CD4-positive, CD25-positive, alpha-beta regulatory T cell (primary cell): ENCODE measurements around the gene SLC6A12. TPM values are rescaled to one million over a fixed set of nuclear protein-coding genes. Genes with fewer than 3 reads are reported as not detected.

Source experiments
- ATAC-seq, 2 donors: fragments of 150-1000 bp; cut with Tn5 transposase; one replicate each; pipeline ENCODE4 v1.10.0; 2021; ENCODE audit warnings: low read depth in 2 of 2, moderate number of reproducible peaks in 2 of 2, moderate library complexity in 1 of 2
- DNase-seq, 3 donors: peaks; one replicate each; pipeline versions ENCODE4 v3.0.0 to v3.0.0-alpha.2; 2012 to 2022; ENCODE audit warnings: mixed read lengths in 1 of 3
- H3K27ac ChIP-seq: one replicate; pipeline ENCODE4 v1.7.0; 2013; ENCODE audit warnings: mild to moderate bottlenecking, low read length; ENCODE audit not compliant: insufficient read depth, poor library complexity, severe bottlenecking
- H3K27me3 ChIP-seq: one replicate; pipeline ENCODE4 v1.7.0; 2013; ENCODE audit warnings: low read length; ENCODE audit not compliant: control insufficient read depth, insufficient read depth
- H3K36me3 ChIP-seq: one replicate; pipeline ENCODE4 v1.7.0; 2013; ENCODE audit warnings: mild to moderate bottlenecking, low read length, moderate library complexity; ENCODE audit not compliant: control insufficient read depth, insufficient read depth
- H3K4me1 ChIP-seq: 2 replicates; pipeline ENCODE4 v1.7.0; 2013; ENCODE audit warnings: mild to moderate bottlenecking, low read length; ENCODE audit not compliant: insufficient read depth, control insufficient read depth, poor library complexity, severe bottlenecking
- H3K4me3 ChIP-seq: one replicate; pipeline ENCODE4 v1.7.0; 2013; ENCODE audit warnings: low read depth, mild to moderate bottlenecking, low read length, moderate library complexity
- H3K9me3 ChIP-seq, 2 experiments: 1 replicate in 1 of 2; 2 replicates in 1 of 2; pipeline ENCODE4 v1.7.0; 2013; ENCODE audit warnings: low read length in 2 of 2, mild to moderate bottlenecking in 1 of 2, moderate library complexity in 1 of 2; ENCODE audit not compliant: control insufficient read depth in 2 of 2
- H3K27ac Mint-ChIP-seq, 3 donors: one replicate each; pipeline ENCODE4 v1.8.0; 2020 to 2022; ENCODE audit warnings: mild to moderate bottlenecking in 3 of 3, mixed read lengths in 3 of 3, moderate library complexity in 2 of 3
- H3K27me3 Mint-ChIP-seq: one replicate; pipeline ENCODE4 v1.8.0; 2022; ENCODE audit warnings: mild to moderate bottlenecking, mixed read lengths
- H3K36me3 Mint-ChIP-seq: one replicate; pipeline ENCODE4 v1.8.0; 2020; ENCODE audit warnings: mixed read lengths
- H3K4me1 Mint-ChIP-seq, 4 donors: one replicate each; pipeline ENCODE4 v1.8.0; 2020 to 2022; ENCODE audit warnings: mixed read lengths in 4 of 4, mild to moderate bottlenecking in 1 of 4
- H3K4me3 Mint-ChIP-seq, 4 donors: one replicate each; pipeline ENCODE4 v1.8.0; 2020 to 2022; ENCODE audit warnings: mild to moderate bottlenecking in 4 of 4, mixed read lengths in 4 of 4, moderate library complexity in 3 of 4
- H3K9me3 Mint-ChIP-seq, 7 donors: one replicate each; pipeline ENCODE4 v1.8.0; 2020 to 2022; ENCODE audit warnings: mixed read lengths in 7 of 7, mild to moderate bottlenecking in 3 of 7, moderate library complexity in 2 of 7
- polyA plus RNA-seq, 4 donors: library from polyadenylated mRNA; unstranded; fragments of 300-500 nt; fragmentation: Illumina TruSeq; gene quantifications; one replicate each; pipeline ENCODE4 v1.2.3, GENCODE V29; 2021
- total RNA-seq: library from RNA; stranded (reverse); gene quantifications from one replicate; pipeline ENCODE4 v1.2.3, GENCODE V29; 2022

The SLC6A12 gene
- total and polyA plus RNA-seq, 5 donors from 2014 or later = not detected

GRCh38 chr12:185576-185955 is 28.4 kb downstream of the SLC6A12 start:
- Mint-ChIP-seq H3K4me1 (peaks cover 0 to 7% (median 0%) of the 10 kb centered on the region in 4 donors), H3K36me3 (no peaks in the 10 kb centered on the region), H3K4me3 (no peak overlapping the region), H3K9me3 (peaks cover 0 to 2% (median 0%) of the 10 kb centered on the region in 7 donors), H3K27me3 (peaks cover 15% of the 10 kb centered on the region), H3K27ac (no peak overlapping the region)
- H3K27ac ChIP-seq = no peak overlapping the region
- H3K9me3 ChIP-seq = no peaks in the 10 kb centered on the region
- no peak for ATAC-seq
- H3K27me3 ChIP-seq = no peaks in the 10 kb centered on the region
- H3K36me3 ChIP-seq = no peaks in the 10 kb centered on the region
- H3K4me1 ChIP-seq = peaks cover 9% of the 10 kb centered on the region
- H3K4me3 ChIP-seq = no peak overlapping the region
- no peak for DNase-seq

- no peaks in the 10 kb centered on the region for H3K36me3 Mint-ChIP-seq
- H3K4me1 Mint-ChIP-seq = peaks cover 0 to 11% (median 1%) of the 10 kb centered on the region in 4 donors
- Histone ChIP-seq H3K36me3 (no peaks in the 10 kb centered on the region), H3K27ac (no peak overlapping the region), H3K9me3 (no peaks in the 10 kb centered on the region), H3K4me1 (peaks cover 9% of the 10 kb centered on the region), H3K4me3 (no peak overlapping the region), H3K27me3 (no peaks in the 10 kb centered on the region)
- no peak for ATAC-seq
- peak overlapping the region in 1 of 4 donors; percentile 68 for H3K4me3 Mint-ChIP-seq
- H3K27ac Mint-ChIP-seq = no peak overlapping the region
- H3K27me3 Mint-ChIP-seq = peaks cover 15% of the 10 kb centered on the region
- no peak for DNase-seq
- H3K9me3 Mint-ChIP-seq = no peaks in the 10 kb centered on the region
Measured at GRCh38 chr12:184811-185575, 29.0 kb downstream of the SLC6A12 start.

- peaks cover 0 to 7% (median 3%) of the 10 kb centered on the region in 4 donors for H3K4me1 Mint-ChIP-seq
- H3K9me3 Mint-ChIP-seq = no peaks in the 10 kb centered on the region
- no peaks in the 10 kb centered on the region for H3K27me3 ChIP-seq
- H3K27me3 Mint-ChIP-seq = peaks cover 16% of the 10 kb centered on the region
- H3K4me1 ChIP-seq = no peaks in the 10 kb centered on the region
- ATAC-seq (no peak), DNase-seq (no peak)
- H3K9me3 ChIP-seq = no peaks in the 10 kb centered on the region
- no peak overlapping the region for H3K27ac ChIP-seq
- no peaks in the 10 kb centered on the region for H3K36me3 ChIP-seq
- no peak overlapping the region for H3K4me3 ChIP-seq
- no peak overlapping the region for H3K27ac Mint-ChIP-seq
- no peaks in the 10 kb centered on the region for H3K36me3 Mint-ChIP-seq
- no peak overlapping the region for H3K4me3 Mint-ChIP-seq
Measured at GRCh38 chr12:182381-182892, 31.5 kb downstream of the SLC6A12 start.

GRCh38 chr12:181921-182320 is 32.0 kb downstream of the SLC6A12 start:
- Mint-ChIP-seq H3K9me3 (no peaks in the 10 kb centered on the region), H3K36me3 (no peaks in the 10 kb centered on the region), H3K27me3 (peaks cover 13% of the 10 kb centered on the region), H3K4me3 (no peak overlapping the region), H3K27ac (no peak overlapping the region), H3K4me1 (peaks cover 0 to 7% (median 3%) of the 10 kb centered on the region in 4 donors)
- no peaks in the 10 kb centered on the region for H3K9me3 ChIP-seq
- no peaks in the 10 kb centered on the region for H3K4me1 ChIP-seq
- H3K27me3 ChIP-seq = no peaks in the 10 kb centered on the region
- H3K27ac ChIP-seq = no peak overlapping the region
- ATAC-seq (no peak), DNase-seq (no peak)
- no peaks in the 10 kb centered on the region for H3K36me3 ChIP-seq
- H3K4me3 ChIP-seq = no peak overlapping the region

GRCh38 chr12:180445-180844 is 33.5 kb downstream of the SLC6A12 start:
- Mint-ChIP-seq H3K36me3 (no peaks in the 10 kb centered on the region), H3K4me3 (no peak overlapping the region), H3K4me1 (peaks cover 0 to 7% (median 3%) of the 10 kb centered on the region in 4 donors), H3K27ac (no peak overlapping the region), H3K9me3 (no peaks in the 10 kb centered on the region), H3K27me3 (peaks cover 9% of the 10 kb centered on the region)
- Histone ChIP-seq H3K4me1 (no peaks in the 10 kb centered on the region), H3K9me3 (no peaks in the 10 kb centered on the region), H3K27me3 (no peaks in the 10 kb centered on the region), H3K27ac (no peak overlapping the region), H3K36me3 (no peaks in the 10 kb centered on the region), H3K4me3 (no peak overlapping the region)
- DNase-seq (peak in 1 of 3 donors; percentile 10), ATAC-seq (no peak)

GRCh38 chr12:179885-180284 is 34.1 kb downstream of the SLC6A12 start:
- no peaks in the 10 kb centered on the region for H3K9me3 ChIP-seq
- H3K27me3 ChIP-seq = no peaks in the 10 kb centered on the region
- no peaks in the 10 kb centered on the region for H3K36me3 Mint-ChIP-seq
- peak overlapping the region in 1 of 3 donors; percentile 8 for H3K27ac Mint-ChIP-seq
- H3K4me1 ChIP-seq = no peaks in the 10 kb centered on the region
- no peaks in the 10 kb centered on the region for H3K9me3 Mint-ChIP-seq
- no peak overlapping the region for H3K4me3 Mint-ChIP-seq
- no peak overlapping the region for H3K27ac ChIP-seq
- DNase-seq (no peak), ATAC-seq (no peak)
- H3K27me3 Mint-ChIP-seq = peaks cover 9% of the 10 kb centered on the region
- no peaks in the 10 kb centered on the region for H3K36me3 ChIP-seq
- peaks cover 0 to 7% (median 3%) of the 10 kb centered on the region in 4 donors for H3K4me1 Mint-ChIP-seq
- H3K4me3 ChIP-seq = no peak overlapping the region

- H3K27ac Mint-ChIP-seq = no peak overlapping the region
- no peak for DNase-seq
- Histone ChIP-seq H3K27ac (no peak overlapping the region), H3K9me3 (no peaks in the 10 kb centered on the region), H3K4me3 (no peak overlapping the region), H3K36me3 (no peaks in the 10 kb centered on the region), H3K4me1 (no peaks in the 10 kb centered on the region), H3K27me3 (no peaks in the 10 kb centered on the region)
- no peak for ATAC-seq
- no peaks in the 10 kb centered on the region for H3K9me3 Mint-ChIP-seq
- H3K4me3 Mint-ChIP-seq = no peak overlapping the region
- H3K27me3 Mint-ChIP-seq = peaks cover 9% of the 10 kb centered on the region
- H3K4me1 Mint-ChIP-seq = peaks cover 0 to 7% (median 3%) of the 10 kb centered on the region in 4 donors
- H3K36me3 Mint-ChIP-seq = no peaks in the 10 kb centered on the region
Measured at GRCh38 chr12:179131-179884, 34.6 kb downstream of the SLC6A12 start.
